MM.1S (cell line): ENCODE results near the gene AQP12A.

Experiments used
- DNase-seq: peaks from one replicate; pipeline ENCODE4 v3.0.0-alpha.2; 2015
- H2AFZ ChIP-seq: fragments of 300-600 bp; sonication (generic); 2 replicates; pipeline ENCODE4 v1.6.0; 2016; ENCODE audit warnings: antibody characterized with exemption, low read length
- H3F3A ChIP-seq: fragments of 300-600 bp; sonication (generic); 2 replicates; pipeline ENCODE4 v1.6.1; 2016; ENCODE audit warnings: mild to moderate bottlenecking, antibody characterized with exemption, low read length, moderate library complexity, mixed read lengths; ENCODE audit not compliant: insufficient read depth
- H3K27ac ChIP-seq: fragments of 300-600 bp; sonication (generic); 2 replicates; pipeline ENCODE4 v1.5.1; 2016; ENCODE audit warnings: mild to moderate bottlenecking, low read length
- H3K27me3 ChIP-seq: fragments of 300-600 bp; sonication (generic); replicated peaks from 2 replicates; pipeline ENCODE4 v1.6.0; 2016; ENCODE audit warnings: low read length; ENCODE audit not compliant: insufficient read depth
- H3K36me3 ChIP-seq: fragments of 300-600 bp; sonication (generic); replicated peaks from 2 replicates; pipeline ENCODE4 v1.6.1; 2016; ENCODE audit warnings: mild to moderate bottlenecking, low read length, mixed read lengths; ENCODE audit not compliant: insufficient read depth
- H3K4me1 ChIP-seq: fragments of 300-600 bp; sonication (generic); 2 replicates; pipeline ENCODE4 v1.6.1; 2016; ENCODE audit warnings: low read length, mixed read lengths
- H3K4me2 ChIP-seq: fragments of 300-600 bp; sonication (generic); 2 replicates; pipeline ENCODE4 v1.6.0; 2016; ENCODE audit warnings: low read depth, low read length
- H3K4me3 ChIP-seq: fragments of 300-600 bp; sonication (generic); 2 replicates; pipeline ENCODE4 v1.5.1; 2016; ENCODE audit warnings: low read length, mixed read lengths
- H3K79me2 ChIP-seq: fragments of 300-600 bp; sonication (generic); 2 replicates; pipeline ENCODE4 v1.6.1; 2016; ENCODE audit warnings: mixed run types, low read length, mixed read lengths
- H3K9ac ChIP-seq: fragments of 300-600 bp; sonication (generic); 2 replicates; pipeline ENCODE4 v1.6.1; 2016; ENCODE audit warnings: low read length, mixed read lengths
- H3K9me2 ChIP-seq: fragments of 300-600 bp; sonication (generic); replicated peaks from 2 replicates; pipeline ENCODE4 v1.6.1; 2016; ENCODE audit warnings: mild to moderate bottlenecking, low read length, mixed read lengths; ENCODE audit not compliant: insufficient read depth
- H3K9me3 ChIP-seq: fragments of 300-600 bp; sonication (generic); replicated peaks from 2 replicates; pipeline ENCODE4 v1.6.1; 2016; ENCODE audit warnings: mild to moderate bottlenecking, low read length, mixed read lengths; ENCODE audit not compliant: insufficient read depth
- H4K20me1 ChIP-seq: fragments of 300-600 bp; sonication (generic); 2 replicates; pipeline ENCODE4 v1.6.1; 2016; ENCODE audit warnings: mild to moderate bottlenecking, low read length, moderate library complexity, mixed read lengths; ENCODE audit not compliant: insufficient read depth
- EZH2 ChIP-seq: fragments of 300-600 bp; sonication (generic); optimal IDR thresholded peaks from 2 replicates; pipeline ENCODE3; 2017; ENCODE audit warnings: low read depth, mild to moderate bottlenecking, antibody characterized with exemption, low read length, mixed read lengths
- EZH2phosphoT487 ChIP-seq: fragments of 300-600 bp; sonication (generic); IDR thresholded peaks from 2 replicates; pipeline ENCODE4 v1.6.1; 2018; ENCODE audit warnings: antibody characterized with exemption, low read length
- TF ChIP-seq, protein P1 (sequence below): fragments of 300-600 bp; sonication (generic); IDR thresholded peaks from 2 replicates; pipeline ENCODE4 v1.5.1; 2016; ENCODE audit warnings: antibody characterized with exemption, low read length, mixed read lengths

AQP12A gene

DNA sequence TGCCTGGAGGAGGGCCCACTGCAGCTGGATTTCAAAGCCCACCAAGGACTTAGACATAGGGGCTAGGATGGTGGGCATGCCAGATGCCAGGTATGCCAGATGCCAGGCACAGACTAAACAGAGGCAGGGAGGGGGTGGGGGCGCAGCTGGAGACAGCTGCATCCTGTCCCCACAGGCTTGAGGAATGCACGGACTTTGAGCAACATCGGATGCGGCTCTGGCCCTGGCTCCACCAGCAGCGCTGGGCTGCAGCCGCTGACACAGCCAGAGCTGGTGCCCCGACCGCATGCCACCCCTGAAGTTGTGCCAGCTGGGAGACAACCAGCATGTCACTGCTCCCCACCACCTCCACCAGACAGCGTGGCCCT, 39.5 kb downstream of the AQP12A start:
- H3K4me2 ChIP-seq, result no peak overlapping the region
- H3F3A ChIP-seq, result no peaks in the 10 kb centered on the region
- H3K36me3 ChIP-seq, result no peaks in the 10 kb centered on the region
- no peaks in the 10 kb centered on the region for H3K9me3 ChIP-seq
- no peak for TF ChIP-seq EZH2
- TF ChIP-seq, protein P1, sequence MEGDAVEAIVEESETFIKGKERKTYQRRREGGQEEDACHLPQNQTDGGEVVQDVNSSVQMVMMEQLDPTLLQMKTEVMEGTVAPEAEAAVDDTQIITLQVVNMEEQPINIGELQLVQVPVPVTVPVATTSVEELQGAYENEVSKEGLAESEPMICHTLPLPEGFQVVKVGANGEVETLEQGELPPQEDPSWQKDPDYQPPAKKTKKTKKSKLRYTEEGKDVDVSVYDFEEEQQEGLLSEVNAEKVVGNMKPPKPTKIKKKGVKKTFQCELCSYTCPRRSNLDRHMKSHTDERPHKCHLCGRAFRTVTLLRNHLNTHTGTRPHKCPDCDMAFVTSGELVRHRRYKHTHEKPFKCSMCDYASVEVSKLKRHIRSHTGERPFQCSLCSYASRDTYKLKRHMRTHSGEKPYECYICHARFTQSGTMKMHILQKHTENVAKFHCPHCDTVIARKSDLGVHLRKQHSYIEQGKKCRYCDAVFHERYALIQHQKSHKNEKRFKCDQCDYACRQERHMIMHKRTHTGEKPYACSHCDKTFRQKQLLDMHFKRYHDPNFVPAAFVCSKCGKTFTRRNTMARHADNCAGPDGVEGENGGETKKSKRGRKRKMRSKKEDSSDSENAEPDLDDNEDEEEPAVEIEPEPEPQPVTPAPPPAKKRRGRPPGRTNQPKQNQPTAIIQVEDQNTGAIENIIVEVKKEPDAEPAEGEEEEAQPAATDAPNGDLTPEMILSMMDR, result no peak
- TF ChIP-seq EZH2phosphoT487, result no peak
- no peaks in the 10 kb centered on the region for H3K79me2 ChIP-seq
- H3K27ac ChIP-seq, result no peak overlapping the region
- H3K27me3 ChIP-seq, result peaks cover 70% of the 10 kb centered on the region
- no peak overlapping the region for H3K4me3 ChIP-seq
- no peaks in the 10 kb centered on the region for H3K4me1 ChIP-seq
- no peak for DNase-seq
- H3K9ac ChIP-seq, result no peak overlapping the region
- no peak overlapping the region for H2AFZ ChIP-seq
- no peaks in the 10 kb centered on the region for H4K20me1 ChIP-seq
- H3K9me2 ChIP-seq, result no peaks in the 10 kb centered on the region

DNA sequence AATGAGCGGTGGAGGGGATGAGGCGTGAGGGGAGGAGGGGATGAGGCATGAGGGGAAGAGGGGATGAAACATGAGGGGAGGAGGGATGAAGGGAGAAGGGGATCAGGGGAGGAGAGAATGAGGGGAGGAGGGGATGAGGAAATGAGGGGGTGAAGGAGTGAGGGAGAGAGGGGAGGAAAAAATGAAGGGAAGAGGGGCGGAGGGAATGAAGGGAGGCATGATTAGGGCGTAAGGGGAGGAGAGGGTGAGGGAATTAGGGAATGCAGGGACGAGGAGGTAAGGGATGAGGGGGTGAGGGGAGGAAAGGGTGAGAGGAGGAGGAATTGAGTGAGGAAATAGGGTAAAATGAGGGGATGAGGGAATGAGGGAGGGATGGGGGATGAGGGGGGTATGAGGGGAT, 40.5 kb downstream of the AQP12A start:
- Histone ChIP-seq H3K36me3 (no peaks in the 10 kb centered on the region), H3K4me3 (no peak overlapping the region)

DNA sequence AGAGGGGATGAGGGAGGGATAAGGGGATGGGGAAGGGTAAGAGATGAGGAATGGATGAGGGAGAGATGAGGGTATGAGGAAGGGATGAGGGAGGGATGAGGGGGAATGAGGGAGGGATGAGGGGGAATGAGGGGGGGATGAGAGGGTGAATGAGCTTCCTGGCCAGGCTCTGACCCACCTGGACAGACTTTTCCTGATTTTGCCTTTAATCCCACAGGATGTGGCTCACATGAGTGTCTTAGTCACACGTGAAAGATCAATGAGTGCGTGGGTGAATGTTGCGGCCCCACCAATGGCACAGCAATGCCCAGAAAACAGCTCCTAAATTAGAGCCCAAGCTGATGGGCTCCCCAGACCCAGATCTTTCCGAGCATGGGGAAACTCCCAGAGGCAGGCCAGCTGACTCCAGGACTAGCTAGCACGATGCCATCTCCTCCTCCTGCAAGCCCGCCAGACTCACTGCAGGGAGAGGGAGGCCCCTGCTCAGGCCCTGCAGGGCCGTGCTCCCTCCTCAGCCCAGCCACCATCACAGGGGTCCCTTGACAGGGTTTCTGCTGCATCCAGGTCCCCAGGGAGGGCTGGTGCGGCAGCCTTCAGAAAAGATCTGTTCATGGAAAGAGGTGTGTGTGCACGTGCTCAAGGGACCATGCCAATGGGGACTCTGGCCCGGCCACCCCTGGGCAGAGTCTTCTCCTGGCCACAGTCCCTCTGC, 41.4 kb downstream of the AQP12A start:
- no peak overlapping the region for H3K4me3 ChIP-seq
- no peaks in the 10 kb centered on the region for H3K9me3 ChIP-seq
- H3K36me3 ChIP-seq, result no peaks in the 10 kb centered on the region
- H3K4me1 ChIP-seq, result no peaks in the 10 kb centered on the region
- peaks cover 68% of the 10 kb centered on the region for H3K27me3 ChIP-seq
- no peak overlapping the region for H3K4me2 ChIP-seq
- TF ChIP-seq, protein P1, result no peak
- TF ChIP-seq EZH2phosphoT487, result no peak
- no peaks in the 10 kb centered on the region for H4K20me1 ChIP-seq
- H3K27ac ChIP-seq, result no peak overlapping the region
- H3K9ac ChIP-seq, result no peak overlapping the region
- H3K9me2 ChIP-seq, result no peaks in the 10 kb centered on the region
- no peaks in the 10 kb centered on the region for H3K79me2 ChIP-seq
- no peak overlapping the region for H2AFZ ChIP-seq
- no peak for DNase-seq
- no peaks in the 10 kb centered on the region for H3F3A ChIP-seq

More for the DNA sequence above, 40.5 kb downstream of the AQP12A start:
- Histone ChIP-seq H3K9ac (no peak overlapping the region), H3K9me3 (no peaks in the 10 kb centered on the region), H3K79me2 (no peaks in the 10 kb centered on the region), H3K27me3 (peaks cover 72% of the 10 kb centered on the region), H3K4me1 (no peaks in the 10 kb centered on the region), H3F3A (no peaks in the 10 kb centered on the region), H3K9me2 (no peaks in the 10 kb centered on the region), H2AFZ (no peak overlapping the region), H3K4me2 (no peak overlapping the region), H4K20me1 (no peaks in the 10 kb centered on the region), H3K27ac (no peak overlapping the region)
- TF ChIP-seq, protein P1, result no peak
- TF ChIP-seq EZH2phosphoT487 (no peak), EZH2 (no peak)
- DNase-seq, result no peak
